ENCODE data around the gene KIAA0930. TPM values are rescaled to one million over a fixed set of nuclear protein-coding genes. Genes with fewer than 3 reads are reported as not detected.

KIAA0930 gene
- total RNA-seq, 2 experiments from 2014 or later: 6.7 to 7.4 TPM

GRCh38 chr22:45207533-45207932, 33.2 kb downstream of the KIAA0930 start:
- H3K27me3 Mint-ChIP-seq: no peaks in the 10 kb centered on the region
- no peak overlapping the region for H3K4me3 ChIP-seq (ENCODE audit: low read length)
- H3K4me3 Mint-ChIP-seq: no peak overlapping the region
- H3K36me3 Mint-ChIP-seq (ENCODE audit: low read depth): peaks cover 10% of the 10 kb centered on the region
- H3K36me3 ChIP-seq (ENCODE audit: insufficient read depth, low read length): peaks cover 28% of the 10 kb centered on the region
- H3K9me3 Mint-ChIP-seq: no peaks in the 10 kb centered on the region
- no peak overlapping the region for H3K27ac ChIP-seq (ENCODE audit: low read depth in 1 of 2, low read length in 2 of 2)
- no peaks in the 10 kb centered on the region for H3K4me1 Mint-ChIP-seq (ENCODE audit: low read depth)
- no peaks in the 10 kb centered on the region for H3K27me3 ChIP-seq (ENCODE audit: control insufficient read depth in 1 of 2, insufficient read depth in 2 of 2, low read length in 2 of 2)
- no peak overlapping the region for H3K27ac Mint-ChIP-seq
- DNase-seq (no peak), ATAC-seq (ENCODE audit: poor library complexity) (no peak)
- TF ChIP-seq, protein P1, sequence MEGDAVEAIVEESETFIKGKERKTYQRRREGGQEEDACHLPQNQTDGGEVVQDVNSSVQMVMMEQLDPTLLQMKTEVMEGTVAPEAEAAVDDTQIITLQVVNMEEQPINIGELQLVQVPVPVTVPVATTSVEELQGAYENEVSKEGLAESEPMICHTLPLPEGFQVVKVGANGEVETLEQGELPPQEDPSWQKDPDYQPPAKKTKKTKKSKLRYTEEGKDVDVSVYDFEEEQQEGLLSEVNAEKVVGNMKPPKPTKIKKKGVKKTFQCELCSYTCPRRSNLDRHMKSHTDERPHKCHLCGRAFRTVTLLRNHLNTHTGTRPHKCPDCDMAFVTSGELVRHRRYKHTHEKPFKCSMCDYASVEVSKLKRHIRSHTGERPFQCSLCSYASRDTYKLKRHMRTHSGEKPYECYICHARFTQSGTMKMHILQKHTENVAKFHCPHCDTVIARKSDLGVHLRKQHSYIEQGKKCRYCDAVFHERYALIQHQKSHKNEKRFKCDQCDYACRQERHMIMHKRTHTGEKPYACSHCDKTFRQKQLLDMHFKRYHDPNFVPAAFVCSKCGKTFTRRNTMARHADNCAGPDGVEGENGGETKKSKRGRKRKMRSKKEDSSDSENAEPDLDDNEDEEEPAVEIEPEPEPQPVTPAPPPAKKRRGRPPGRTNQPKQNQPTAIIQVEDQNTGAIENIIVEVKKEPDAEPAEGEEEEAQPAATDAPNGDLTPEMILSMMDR (IDR thresholded peaks at IDR 0.05): no peak
- no peaks in the 10 kb centered on the region for H3K4me1 ChIP-seq (ENCODE audit: insufficient read depth, low read length)
- no peaks in the 10 kb centered on the region for H3K9me3 ChIP-seq (ENCODE audit: control insufficient read depth in 1 of 2, insufficient read depth in 1 of 2, low read length in 2 of 2)
- POLR2A ChIA-PET: no interaction called here
- CTCF ChIA-PET: no interaction called here
- intact Hi-C loops (cut with DNase I, micrococcal nuclease): loop anchor here in 1 of 2 experiments (2.0 to 5.0 kb wide), 2 partner anchors 105 to 385 kb away; no protein-coding TSS in a partner anchor

DNA sequence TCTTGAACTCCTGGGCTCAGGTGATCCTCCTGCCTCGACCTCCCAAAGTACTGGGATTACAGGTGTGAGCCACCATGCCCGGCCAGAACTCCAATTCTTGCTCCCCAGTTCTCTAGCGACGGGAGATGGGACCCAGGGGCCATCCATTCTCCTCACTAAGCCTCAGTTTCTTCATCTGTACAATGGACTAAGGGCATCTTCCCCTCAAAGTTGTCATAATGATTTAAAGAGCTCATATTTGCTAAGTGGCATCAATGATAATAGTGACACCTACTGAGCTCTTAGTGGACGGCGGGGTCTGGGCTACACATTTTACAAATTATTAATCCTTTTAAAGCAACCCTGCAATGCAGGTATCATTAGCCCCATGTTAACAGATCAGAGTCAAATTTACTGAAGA, 34.5 kb downstream of the KIAA0930 start:
- CTCF ChIA-PET: no interaction called here
- Histone ChIP-seq H3K4me1 (ENCODE audit: insufficient read depth, low read length) (no peaks in the 10 kb centered on the region), H3K4me3 (ENCODE audit: low read length) (no peak overlapping the region), H3K27ac (ENCODE audit: low read depth in 1 of 2, low read length in 2 of 2) (no peak overlapping the region), H3K27me3 (ENCODE audit: control insufficient read depth in 1 of 2, insufficient read depth in 2 of 2, low read length in 2 of 2) (no peaks in the 10 kb centered on the region), H3K36me3 (ENCODE audit: insufficient read depth, low read length) (peaks cover 22% of the 10 kb centered on the region), H3K9me3 (ENCODE audit: control insufficient read depth in 1 of 2, insufficient read depth in 1 of 2, low read length in 2 of 2) (no peaks in the 10 kb centered on the region)
- POLR2A ChIA-PET: no interaction called here
- no peak for ATAC-seq (ENCODE audit: poor library complexity)
- intact Hi-C loops (cut with DNase I, micrococcal nuclease): loop anchor here in 1 of 2 experiments (2.0 to 5.0 kb wide), 2 partner anchors 103 to 384 kb away; no protein-coding TSS in a partner anchor
- TF ChIP-seq, protein P1 (IDR thresholded peaks at IDR 0.05): no peak
- Mint-ChIP-seq H3K27ac (no peak overlapping the region), H3K4me3 (no peak overlapping the region), H3K4me1 (ENCODE audit: low read depth) (no peaks in the 10 kb centered on the region), H3K9me3 (no peaks in the 10 kb centered on the region), H3K36me3 (ENCODE audit: low read depth) (peaks cover 17% of the 10 kb centered on the region), H3K27me3 (no peaks in the 10 kb centered on the region)
- DNase-seq: no peak

DNA sequence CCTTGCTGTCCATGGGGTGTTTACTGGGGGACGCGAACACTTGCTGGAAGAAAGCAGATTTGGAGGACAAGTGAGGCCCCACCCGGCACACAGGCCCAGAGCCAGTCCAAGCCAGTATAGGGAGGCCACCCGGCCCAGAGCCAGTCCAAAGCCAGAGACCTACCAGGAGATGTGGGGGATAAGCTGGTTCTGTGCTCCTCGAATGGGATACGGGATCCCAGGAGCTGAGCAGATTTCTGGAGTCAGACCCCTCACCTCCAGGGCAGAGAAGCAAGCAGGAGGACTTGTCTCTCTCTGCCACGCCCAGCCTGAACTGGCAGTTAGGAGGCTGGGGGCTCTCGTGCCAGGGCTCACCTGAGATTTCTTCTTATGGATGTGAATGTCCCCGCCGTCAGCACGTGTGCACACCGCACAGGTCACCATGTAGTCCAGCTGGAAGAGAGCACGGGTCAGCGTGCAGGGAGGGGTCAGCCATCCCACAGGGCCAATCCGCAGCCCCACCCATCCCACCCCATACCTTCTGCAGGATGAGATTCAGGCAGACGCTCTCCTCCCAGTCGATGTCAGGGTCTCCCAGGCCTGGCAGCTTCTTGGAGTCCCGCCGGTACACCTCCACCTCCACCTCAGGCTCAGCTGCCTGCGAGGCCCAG, 35.3 kb downstream of the KIAA0930 start:
- peaks cover 18% of the 10 kb centered on the region for H3K36me3 ChIP-seq (ENCODE audit: insufficient read depth, low read length)
- H3K27ac Mint-ChIP-seq: no peak overlapping the region
- no peaks in the 10 kb centered on the region for H3K9me3 Mint-ChIP-seq
- no peak overlapping the region for H3K4me3 ChIP-seq (ENCODE audit: low read length)
- ATAC-seq (ENCODE audit: poor library complexity) (no peak), DNase-seq (no peak)
- H3K27me3 Mint-ChIP-seq: no peaks in the 10 kb centered on the region
- TF ChIP-seq, protein P1 (IDR thresholded peaks at IDR 0.05): no peak
- no peaks in the 10 kb centered on the region for H3K4me1 ChIP-seq (ENCODE audit: insufficient read depth, low read length)
- H3K4me3 Mint-ChIP-seq: no peak overlapping the region
- intact Hi-C loops (cut with DNase I, micrococcal nuclease): loop anchor here in 1 of 2 experiments (5.0 kb wide), 1 partner anchor 383 kb away; no protein-coding TSS in a partner anchor
- ChIA-PET CTCF (no interaction called here), POLR2A (no interaction called here)
- H3K4me1 Mint-ChIP-seq (ENCODE audit: low read depth): no peaks in the 10 kb centered on the region
- H3K27ac ChIP-seq (ENCODE audit: low read depth in 1 of 2, low read length in 2 of 2): no peak overlapping the region
- H3K36me3 Mint-ChIP-seq (ENCODE audit: low read depth): peaks cover 22% of the 10 kb centered on the region
- H3K27me3 ChIP-seq (ENCODE audit: control insufficient read depth in 1 of 2, insufficient read depth in 2 of 2, low read length in 2 of 2): no peaks in the 10 kb centered on the region
- no peaks in the 10 kb centered on the region for H3K9me3 ChIP-seq (ENCODE audit: control insufficient read depth in 1 of 2, insufficient read depth in 1 of 2, low read length in 2 of 2)

Measured in CD4-positive, alpha-beta T cell (primary cell).